GM19397 (cell line): ENCODE results near the gene SP2.
"Not testable (repeated sequence)": the region's sequence is repeated elsewhere in the genome, so short reads cannot be mapped to it uniquely, and the experiment has no call there.

Experiments
- ATAC-seq: cut with Tn5 transposase; IDR thresholded peaks from one replicate; pipeline ENCODE4 v1.9.1; 2021; ENCODE audit warnings: mild to moderate bottlenecking, moderate library complexity; ENCODE audit not compliant: unreplicated experiment

Gene SP2

DNA sequence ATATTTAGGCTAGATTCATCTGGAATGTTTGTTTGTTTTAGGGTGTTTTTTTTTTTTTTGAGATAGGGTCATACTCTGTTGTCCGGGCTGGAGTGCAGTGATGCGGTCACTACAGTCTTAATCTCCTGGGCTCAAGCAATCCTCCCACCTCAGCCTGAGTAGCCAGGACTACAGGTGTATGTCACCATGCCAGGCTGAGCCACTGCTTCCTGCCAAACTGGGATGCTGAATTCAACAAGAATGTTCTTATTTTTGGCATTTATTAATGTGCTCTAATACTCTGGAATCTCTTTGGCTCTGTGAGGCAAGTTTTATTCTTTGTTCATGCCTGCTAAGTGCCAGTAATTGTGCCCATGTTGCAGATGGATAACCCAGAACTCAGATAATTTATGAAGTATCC is 21.5 kb downstream of the SP2 start:
- ATAC-seq, result no peak

DNA sequence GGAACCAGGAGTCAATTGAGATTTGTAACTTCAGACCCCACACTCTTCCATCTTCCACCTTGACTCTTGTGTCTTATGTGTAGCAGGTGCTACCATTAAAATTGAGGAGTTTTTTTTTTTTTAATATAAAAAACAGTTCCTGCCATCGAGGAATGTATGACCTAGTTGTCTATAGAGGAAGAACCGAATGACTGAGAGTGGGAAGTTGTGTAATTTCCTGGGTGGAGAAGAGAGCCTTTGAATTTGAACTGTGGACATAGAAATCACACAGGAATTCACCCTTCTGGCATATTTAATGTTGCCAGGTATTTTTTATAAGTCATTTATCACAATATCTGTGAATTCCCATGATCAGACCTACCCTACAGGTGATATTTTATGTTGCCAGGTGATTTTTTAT is 22.0 kb downstream of the SP2 start:
- ATAC-seq, result no peak

DNA sequence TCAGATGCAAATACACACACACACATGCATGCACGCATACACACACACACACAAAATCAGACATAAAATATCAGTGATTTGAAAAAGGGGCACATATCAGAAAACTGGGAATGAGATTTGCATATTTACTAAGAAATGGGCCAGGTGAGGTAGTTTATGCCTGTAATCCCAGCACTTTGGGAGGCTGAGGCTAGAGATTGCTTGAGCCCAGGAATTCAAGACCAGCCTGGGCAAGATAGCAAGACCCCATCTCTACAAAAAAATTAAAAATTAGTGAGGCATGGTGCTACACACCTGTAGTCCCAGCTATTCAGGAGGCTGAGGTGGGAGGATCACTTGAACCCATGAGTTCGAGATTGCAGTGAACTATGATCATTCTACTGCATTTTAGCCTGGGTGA is 23.0 kb downstream of the SP2 start:
- ATAC-seq, result no peak

DNA sequence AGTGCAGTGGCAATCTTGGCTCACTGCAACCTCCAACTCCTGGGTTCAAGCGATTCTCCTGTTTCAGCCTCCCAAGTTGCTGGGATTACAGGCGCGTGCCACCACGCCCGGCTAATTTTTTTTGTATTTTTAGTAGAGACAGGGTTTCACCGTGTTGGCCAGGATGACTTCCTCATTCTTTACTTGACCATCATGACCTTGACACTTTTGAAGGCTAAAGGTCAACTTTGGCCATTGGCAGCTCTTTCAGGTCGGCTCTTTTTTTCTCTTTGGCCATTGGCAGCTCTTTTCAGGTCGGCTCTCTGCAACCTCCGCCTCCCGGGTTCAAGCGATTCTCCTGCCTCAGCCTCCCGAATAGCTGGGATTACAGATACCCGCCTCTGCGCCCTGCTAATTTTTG is 23.9 kb downstream of the SP2 start:
- ATAC-seq, result not testable (repeated sequence)

DNA sequence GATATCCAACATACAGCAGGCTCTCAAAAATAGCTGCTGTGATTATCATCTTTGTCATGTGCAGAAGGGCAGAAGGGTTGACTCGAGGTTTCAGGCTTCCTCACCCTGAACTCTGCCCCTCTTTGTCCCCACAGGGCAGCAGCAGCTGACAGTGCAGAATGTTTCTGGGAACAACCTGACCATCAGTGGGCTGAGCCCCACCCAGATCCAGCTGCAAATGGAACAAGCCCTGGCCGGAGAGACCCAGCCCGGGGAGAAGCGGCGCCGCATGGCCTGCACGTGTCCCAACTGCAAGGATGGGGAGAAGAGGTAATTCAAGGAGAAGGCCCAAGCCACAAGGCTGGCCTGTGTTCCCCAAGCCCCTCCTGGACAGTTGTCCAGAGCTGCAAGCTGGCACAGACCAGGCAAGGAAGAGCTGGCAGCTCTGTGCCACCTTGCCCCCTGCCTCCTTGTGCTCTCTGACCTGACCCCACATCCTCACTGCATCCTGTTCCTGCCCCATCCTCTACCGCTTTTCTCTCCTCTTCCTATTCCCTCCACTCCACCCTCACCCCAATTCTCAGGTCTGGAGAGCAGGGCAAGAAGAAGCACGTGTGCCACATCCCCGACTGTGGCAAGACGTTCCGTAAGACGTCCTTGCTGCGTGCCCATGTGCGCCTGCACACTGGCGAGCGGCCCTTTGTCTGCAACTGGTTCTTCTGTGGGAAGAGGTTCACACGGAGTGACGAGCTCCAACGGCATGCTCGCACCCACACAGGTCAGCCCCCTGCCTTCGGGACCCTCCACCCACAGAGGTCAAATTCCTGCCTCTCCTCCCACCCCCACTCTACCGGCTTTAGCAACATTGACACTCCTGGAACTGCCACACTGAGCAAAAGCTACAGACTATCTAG is 29.0 kb downstream of the SP2 start:
- no peak for ATAC-seq

DNA sequence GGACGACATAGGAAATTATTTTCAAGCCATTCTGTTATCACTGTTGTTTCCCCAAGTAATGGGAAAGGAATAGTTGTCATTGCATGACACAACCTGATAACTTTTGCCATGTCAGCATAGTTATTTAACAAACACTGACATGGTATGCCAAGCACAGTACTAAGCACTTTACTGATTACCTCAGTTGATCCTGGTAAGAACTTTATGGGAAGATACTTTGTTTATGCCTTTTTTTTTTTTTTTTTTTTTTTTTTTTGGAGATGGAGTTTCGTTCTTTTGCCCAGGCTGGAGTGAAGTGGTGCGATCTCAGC is 29.6 kb downstream of the SP2 start:
- ATAC-seq, result no peak

DNA sequence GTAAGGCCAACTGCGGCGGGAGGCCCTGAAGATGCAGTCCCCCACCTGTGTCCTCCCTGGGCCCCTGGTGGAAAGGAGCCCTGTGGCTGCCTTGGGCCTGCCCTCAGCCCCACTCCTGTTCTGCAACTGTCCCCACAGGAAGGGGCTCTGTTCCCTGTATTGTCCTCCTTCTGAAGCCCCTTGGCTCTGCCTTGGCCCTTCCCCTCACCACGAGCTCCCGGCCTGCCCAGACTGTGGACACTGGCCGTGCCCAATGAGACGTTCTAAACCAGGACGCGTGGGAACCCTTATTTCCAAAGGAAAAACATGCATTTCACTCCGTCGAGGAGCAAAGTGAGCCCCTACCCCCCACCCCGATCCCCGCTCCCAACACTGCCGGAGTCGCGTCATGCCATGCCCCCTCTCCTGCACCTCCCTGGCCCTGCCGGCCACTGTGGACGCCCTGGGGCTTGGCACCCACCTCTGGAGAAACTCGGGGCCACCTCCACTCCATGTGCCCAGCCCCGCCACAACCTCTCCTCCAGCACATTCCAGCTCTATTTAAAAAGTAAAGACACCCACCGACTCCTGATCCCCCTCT is 31.9 kb downstream of the SP2 start:
- ATAC-seq, result no peak

DNA sequence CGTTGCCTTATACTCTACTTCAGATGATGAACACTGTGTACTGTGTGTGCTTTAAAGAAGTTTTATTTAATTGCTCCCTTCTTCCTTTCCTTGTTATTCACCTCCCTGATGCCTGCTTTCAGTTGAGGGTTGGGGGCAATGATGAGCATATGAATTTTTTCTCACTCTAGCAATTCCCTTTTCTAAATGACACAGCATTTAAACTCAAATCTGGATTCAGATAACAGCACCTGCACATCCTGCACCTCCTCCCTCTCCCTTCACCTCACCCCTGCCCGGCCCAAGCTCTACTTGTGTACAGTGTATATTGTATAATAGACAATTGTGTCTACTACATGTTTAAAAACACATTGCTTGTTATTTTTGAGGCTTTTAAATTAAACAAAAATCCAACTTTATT is 32.4 kb downstream of the SP2 start:
- ATAC-seq, result no peak

DNA sequence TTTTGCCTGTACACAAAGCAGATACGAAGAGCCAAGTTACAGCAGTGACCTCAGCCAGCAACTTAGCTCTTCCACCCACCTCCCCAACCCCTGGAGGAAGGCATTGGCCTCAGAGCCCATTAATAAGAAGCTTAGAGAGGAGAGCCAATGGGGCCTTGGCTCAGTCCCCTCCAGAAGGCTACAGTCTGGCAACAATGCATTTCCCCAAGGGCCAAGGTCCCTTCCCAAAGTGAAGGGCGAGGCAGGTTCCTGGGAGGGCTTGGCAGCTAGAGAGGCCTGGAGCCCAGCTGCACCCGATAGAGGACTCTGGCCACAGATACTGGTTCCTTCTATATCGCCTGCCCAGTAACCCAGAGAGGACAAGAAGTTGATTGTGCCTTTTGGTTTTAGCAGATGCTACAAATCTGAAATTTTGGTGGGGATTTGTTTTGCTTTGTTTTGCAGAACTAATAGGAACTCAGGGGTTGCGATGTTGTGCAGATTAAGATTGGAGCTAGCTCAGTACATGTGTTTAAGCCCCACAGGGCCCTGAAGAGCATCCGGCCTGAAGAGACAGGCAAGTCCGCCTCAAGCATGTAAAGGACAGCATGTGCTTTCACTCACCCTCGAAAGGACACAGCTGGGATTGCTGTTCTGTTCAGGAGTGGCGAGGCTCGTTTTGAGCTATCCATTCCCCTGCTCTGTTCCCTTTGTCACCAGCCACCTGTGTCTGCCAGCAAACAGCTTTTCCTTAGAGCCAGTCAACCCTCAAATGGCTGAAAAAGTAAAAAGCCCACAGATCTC is 33.4 kb downstream of the SP2 start:
- no peak for ATAC-seq

DNA sequence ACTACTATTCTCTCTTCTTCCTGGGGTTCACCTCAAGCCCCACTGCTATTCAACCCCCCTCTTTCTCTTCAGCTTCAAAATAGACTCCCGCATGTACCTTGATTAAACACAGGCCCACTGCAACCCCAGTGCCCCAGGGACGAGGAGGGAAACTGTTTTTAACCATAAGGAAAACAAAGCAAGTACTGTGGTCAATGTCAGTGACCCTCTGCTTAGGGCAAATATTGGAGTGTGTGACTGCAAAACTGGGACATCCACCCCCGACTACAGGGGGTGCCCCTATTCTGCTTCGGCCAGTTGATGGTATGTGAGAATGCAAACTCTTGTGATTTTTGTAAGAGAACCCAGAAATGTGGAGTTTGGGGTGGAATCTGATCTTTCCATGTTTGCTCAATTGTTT is 35.8 kb downstream of the SP2 start:
- no peak for ATAC-seq

DNA sequence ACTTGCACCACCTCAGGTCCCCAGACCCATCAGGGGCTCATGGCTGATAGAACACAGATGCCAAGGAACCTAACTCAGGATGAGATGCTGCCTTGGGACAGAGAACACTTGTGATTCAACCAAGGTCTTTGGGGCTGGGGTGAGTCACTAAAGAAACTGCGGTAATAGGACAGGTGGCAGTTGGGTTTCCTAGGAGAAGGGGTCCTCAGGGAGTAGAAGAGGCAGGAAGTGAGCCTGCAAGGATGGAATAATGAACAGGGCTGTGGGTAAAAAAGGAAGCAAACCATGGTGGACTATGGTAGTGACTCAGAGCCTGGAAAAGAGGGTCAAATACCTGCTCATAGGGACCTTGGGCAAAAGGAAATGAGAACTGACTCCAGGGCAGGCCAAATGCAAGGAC is 38.8 kb downstream of the SP2 start:
- no peak for ATAC-seq

DNA sequence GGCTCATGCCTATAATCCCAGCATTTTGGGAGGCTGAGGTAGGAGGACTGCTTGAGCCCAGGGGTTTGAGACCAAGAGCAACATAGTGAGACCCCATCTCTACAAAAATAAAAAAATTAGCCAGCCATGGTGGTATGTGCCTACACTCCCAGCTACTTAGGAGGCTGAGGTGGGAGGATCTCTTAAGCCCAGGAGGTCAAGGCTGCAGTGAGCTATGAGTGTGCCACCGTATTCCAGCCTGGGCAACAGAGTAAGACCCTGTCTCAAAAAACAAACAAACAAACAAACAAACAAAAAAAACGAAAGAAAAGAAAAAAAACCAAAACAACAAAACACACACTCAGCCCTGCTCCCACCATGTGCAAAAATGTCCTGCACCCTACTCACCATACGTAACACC is 39.4 kb downstream of the SP2 start:
- ATAC-seq, result not testable (repeated sequence)

DNA sequence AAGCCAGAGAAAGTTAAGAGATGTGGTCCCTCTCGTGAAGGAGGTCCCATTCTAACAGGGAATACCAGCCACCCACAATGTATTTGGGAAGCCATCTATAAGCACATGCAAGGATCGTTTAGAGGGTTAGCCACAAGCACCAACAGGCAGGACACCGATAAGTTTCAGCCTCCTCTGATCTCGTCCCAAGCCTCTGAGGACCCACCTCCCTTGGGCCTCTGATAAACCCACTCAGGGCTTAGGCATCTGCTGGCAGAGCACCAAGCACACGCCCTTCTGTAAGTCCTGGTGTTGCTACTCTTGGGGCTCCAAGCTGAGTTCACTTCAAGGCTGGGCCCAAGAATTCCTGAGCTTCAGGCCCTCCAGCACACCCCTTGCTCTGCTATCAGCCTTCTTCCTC is 39.9 kb downstream of the SP2 start:
- ATAC-seq, result no peak

DNA sequence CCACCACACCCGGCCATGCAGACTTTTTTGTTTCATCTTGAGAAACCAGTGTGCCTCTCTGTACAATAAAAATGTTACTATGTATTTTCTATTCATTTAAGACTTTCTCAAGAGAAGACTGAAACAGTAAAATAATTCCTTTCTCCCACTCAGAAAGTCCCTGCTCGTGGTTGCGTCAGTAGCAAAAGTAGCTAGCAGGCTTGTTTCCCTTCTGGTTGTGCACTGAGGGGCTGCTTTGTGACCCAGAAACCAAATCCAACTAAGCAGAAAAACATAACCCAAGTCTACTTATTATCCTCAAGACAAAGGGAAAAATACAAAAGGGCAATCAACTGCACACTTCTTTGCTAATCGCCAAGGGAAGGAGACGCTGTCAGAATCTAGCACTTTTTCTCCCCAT is 41.9 kb downstream of the SP2 start:
- ATAC-seq, result no peak

DNA sequence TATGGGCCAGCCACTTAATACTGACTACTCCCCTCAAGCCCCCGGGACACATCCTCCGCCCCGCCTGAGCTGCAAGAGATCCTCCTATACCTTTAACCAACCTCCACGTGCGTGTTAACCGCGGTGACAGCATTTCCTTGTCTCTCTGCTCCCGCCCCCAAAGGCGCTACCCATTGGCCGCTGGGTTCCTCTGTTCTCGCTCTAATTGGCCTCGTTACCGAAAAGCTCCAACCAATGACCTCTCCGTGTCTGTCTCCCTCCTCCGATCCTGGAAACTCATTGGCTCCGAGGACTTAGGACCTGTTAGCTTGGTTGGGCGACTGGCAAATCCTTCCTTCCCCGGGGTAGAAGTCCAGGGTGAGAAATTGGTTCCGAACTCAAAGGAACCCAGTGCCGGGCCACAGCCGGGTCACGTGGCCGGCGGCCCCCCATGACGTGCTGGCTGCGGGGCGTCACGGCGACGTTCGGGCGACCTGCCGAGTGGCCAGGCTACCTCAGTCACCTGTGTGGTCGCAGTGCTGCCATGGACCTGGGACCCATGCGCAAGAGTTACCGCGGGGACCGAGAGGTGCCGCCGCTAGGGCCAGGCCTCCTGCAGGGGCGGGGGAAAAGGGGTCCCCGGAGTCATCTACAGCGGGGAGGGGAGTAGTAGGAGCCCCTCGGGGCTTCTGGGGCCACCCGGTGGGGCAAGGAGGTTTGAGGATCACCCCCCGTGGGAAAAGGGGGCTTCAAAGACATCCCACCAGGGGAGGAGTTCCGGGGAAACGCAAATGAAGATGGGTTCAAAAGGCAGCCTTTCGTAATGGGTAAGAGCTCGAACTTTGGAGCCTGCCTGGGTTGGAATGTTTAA is 45.4 kb downstream of the SP2 start, which contains the start of gene PNPO:
Gene PNPO (plus strand): TSS at position 326 of the 850 bp plus-strand sequence. CDS start 105 bp downstream, at position 431.
- peak; percentile 91 for ATAC-seq

DNA sequence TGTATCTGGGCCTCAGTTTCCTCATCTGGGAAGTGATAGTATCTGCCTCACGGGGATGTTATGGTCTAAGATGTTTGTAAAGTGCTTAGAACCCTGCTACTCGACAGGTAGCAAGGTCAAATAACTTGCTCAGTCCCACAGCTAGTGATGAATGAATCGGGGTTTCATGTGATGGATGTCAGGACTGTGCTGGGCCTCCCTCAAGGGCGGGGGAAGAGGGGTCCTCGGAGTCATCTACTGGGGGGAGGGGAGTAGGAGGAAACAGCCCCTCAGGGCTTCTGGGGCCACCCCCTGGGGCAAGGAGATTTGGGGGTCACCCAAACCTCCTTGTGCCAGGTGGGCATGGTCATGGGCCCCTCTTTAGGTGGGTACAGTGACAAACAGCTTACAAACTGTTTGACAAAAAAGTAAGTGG is 46.1 kb downstream of the SP2 start:
- ATAC-seq, result no peak

DNA sequence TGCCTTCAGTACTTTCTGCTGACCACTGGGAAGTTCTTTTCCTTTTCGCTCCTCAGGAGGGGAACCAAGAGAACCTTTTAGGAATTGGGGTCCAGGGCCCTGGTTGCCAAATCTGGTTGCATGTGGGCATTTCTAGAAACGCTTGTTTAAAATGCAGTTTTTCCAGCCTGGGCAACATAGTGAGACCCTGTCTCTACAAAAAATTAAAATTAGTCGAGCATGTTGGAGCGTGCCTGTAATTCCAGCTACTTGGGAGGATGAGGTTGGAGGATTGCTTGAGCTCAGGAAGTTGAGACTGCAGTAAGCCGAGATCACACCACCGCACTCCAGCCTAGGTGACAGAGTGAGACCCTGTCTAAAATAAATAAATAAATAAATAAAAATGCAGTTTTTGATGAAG is 46.5 kb downstream of the SP2 start:
- no peak for ATAC-seq

DNA sequence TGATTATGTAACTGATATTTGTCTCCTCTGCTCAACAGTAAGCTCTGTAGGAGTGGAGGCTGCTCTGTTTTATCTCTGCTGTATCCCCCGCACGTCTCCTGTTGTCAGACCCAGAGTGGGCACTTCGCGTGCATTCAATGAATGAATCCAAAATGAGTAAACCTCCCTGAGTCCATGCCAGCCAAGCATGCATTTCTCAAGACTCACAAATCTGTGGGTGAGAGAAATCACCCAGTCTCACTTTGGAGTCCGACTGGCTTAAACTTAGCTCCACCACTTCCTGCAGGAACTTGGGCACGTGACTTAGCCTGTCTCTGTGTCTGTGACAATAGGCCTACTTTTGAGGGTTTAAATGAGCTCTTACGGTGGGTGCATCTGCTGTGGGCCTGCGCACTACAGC is 49.0 kb downstream of the SP2 start:
- ATAC-seq, result no peak

DNA sequence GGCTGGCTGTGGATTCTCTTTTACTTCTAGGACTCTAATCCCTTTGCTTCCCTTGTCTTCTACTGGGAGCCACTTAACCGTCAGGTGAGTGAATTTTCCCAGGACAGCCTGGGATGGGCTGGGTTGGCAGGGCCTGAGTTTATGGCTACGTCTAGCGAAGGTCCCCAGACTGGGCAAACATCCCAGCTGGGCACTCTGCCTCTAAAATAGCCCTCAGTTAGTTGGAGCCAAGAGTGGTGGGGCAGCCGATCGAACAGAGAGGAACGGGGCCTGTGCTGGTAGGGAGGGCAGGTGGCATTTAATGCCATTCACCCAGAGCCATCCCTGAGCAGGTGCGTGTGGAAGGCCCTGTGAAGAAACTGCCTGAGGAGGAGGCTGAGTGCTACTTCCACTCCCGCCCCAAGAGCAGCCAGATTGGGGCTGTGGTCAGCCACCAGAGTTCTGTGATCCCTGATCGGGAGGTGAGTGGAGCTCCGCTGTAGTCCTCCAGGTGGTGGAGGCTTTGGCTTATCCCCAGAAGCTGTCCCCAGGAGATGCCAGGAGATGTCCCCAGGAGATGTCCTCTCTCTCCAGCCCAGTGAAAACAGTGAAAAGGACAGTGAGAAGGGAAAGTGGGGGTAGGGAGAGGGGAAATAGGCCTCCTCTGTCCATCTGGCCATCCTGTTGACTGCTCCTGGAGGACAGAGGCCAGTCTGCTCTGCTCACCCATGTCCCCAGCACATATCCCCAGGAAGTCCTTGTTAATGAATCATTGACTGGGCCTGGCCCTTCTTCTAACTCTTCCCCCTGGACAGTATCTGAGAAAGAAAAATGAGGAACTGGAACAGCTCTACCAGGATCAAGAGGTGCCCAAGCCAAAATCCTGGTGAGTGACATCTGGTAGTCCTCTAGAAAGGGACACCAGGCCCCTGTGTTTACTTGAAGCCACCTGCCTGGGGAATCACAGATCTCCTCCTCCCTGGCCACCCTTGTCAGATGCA is 49.8 kb downstream of the SP2 start:
- ATAC-seq, result no peak

DNA sequence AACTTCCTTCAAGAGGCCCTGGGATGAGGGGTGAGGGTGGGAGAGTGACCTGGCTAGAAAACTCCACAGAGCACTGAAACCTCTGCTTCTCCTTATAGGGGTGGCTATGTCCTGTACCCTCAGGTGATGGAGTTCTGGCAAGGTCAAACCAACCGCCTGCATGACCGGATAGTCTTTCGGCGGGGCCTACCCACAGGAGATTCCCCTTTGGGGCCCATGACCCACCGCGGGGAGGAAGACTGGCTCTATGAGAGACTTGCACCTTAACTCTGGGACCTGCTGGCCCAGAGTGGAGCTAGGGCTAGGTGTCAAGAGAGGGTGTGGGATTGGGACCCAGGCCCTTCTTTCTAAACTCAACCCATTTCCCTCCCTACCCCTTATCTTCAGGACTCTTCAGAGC is 50.5 kb downstream of the SP2 start:
- no peak for ATAC-seq
